ENCODE results near the gene RRAS2.

Gene RRAS2

GRCh38 chr11:14380125-14380936, 21.3 kb upstream of the RRAS2 start:
- DNase-seq (ENCODE audit: low read depth): no peak
- H3K4me3 ChIP-seq (ENCODE audit: low read depth, low read length): peak overlapping the region; percentile 63
- TF ChIP-seq, protein P1, sequence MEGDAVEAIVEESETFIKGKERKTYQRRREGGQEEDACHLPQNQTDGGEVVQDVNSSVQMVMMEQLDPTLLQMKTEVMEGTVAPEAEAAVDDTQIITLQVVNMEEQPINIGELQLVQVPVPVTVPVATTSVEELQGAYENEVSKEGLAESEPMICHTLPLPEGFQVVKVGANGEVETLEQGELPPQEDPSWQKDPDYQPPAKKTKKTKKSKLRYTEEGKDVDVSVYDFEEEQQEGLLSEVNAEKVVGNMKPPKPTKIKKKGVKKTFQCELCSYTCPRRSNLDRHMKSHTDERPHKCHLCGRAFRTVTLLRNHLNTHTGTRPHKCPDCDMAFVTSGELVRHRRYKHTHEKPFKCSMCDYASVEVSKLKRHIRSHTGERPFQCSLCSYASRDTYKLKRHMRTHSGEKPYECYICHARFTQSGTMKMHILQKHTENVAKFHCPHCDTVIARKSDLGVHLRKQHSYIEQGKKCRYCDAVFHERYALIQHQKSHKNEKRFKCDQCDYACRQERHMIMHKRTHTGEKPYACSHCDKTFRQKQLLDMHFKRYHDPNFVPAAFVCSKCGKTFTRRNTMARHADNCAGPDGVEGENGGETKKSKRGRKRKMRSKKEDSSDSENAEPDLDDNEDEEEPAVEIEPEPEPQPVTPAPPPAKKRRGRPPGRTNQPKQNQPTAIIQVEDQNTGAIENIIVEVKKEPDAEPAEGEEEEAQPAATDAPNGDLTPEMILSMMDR (conservative IDR thresholded peaks at IDR 0.05; ENCODE audit: low read depth, low read length): no peak

- no peak overlapping the region for H3K4me3 ChIP-seq (ENCODE audit: low read depth, low read length)
- TF ChIP-seq, protein P1 (conservative IDR thresholded peaks at IDR 0.05; ENCODE audit: low read depth, low read length): no peak
- DNase-seq (ENCODE audit: low read depth): no peak
Observed at GRCh38 chr11:14378171-14378570, 19.2 kb upstream of the RRAS2 start.

- DNase-seq (ENCODE audit: low read depth): peak; percentile 55
- TF ChIP-seq, protein P1 (conservative IDR thresholded peaks at IDR 0.05; ENCODE audit: low read depth, low read length): no peak
Observed at GRCh38 chr11:14376920-14377319, 17.9 kb upstream of the RRAS2 start.

DNA sequence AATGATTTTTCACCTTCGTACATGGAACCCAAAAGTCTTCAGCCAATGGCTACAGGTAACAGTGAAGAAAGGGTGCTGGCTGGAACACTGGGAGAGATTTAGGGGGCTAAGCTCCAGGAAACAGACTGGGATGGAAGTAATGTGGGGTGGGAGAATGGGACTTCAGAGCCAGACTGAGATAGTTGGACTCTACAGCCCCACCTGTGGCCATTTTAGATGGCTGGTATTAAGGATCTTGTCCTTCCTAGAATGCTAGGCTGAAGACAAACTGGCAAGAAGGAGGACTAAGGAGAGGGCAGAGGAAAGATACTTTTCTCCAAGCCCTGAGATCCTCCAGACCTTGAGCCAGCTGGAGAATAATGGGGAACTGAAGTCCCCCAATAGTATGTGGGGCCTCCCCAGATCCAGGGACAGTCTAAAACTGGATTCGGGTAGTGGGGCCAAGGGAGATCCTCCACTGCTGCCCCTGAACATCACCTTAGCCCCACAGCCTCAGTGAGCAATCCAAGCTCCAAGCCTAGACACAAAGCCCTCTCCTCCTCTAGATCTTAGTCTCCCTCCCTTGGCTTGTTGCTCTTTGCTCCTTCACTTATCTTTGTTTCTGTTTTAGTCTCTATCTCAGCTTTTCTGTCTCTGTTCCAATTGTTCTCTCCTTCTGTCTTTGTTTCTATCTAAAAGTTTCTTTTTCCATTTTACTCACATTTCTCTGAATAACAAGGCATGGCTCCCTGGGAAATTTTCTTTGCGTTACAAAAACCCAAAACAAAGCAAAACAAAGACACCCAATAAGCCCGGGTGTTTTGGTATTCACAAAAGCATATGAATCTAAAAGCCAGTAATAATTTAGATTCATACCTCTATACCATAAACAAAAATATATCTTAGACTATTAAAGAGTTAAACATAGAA, 16.2 kb upstream of the RRAS2 start:
- H3K4me3 ChIP-seq (ENCODE audit: low read depth, low read length): no peak overlapping the region
- no peak for DNase-seq (ENCODE audit: low read depth)
- TF ChIP-seq, protein P1 (conservative IDR thresholded peaks at IDR 0.05; ENCODE audit: low read depth, low read length): peak; percentile 43

More at GRCh38 chr11:14376920-14377319, 17.9 kb upstream of the RRAS2 start:
- H3K4me3 ChIP-seq (ENCODE audit: low read depth, low read length): no peak overlapping the region

GRCh38 chr11:14373941-14374646, 15.1 kb upstream of the RRAS2 start:
- TF ChIP-seq, protein P1 (conservative IDR thresholded peaks at IDR 0.05; ENCODE audit: low read depth, low read length): no peak
- no peak overlapping the region for H3K4me3 ChIP-seq (ENCODE audit: low read depth, low read length)
- DNase-seq (ENCODE audit: low read depth): peak; percentile 69

DNA sequence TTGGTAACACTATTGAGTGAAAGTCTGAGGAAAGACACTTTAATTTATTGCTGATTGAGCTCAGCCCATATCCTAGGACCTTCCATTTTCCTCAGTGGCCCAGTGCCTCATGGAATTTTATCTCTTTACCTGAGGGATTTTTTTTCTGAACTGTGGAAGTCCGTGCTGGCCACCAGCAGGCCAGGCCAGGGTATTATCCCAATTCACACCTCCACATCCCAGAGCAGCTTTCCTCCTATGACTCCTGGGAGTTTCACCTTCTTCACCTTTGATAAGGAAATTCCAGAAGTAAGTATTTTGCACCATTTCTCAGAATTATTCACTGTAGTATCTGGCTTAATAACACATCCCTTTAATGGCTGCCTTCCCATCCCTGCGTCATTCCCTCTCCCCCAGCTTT, 13.0 kb upstream of the RRAS2 start:
- TF ChIP-seq, protein P1 (conservative IDR thresholded peaks at IDR 0.05; ENCODE audit: low read depth, low read length): no peak
- DNase-seq (ENCODE audit: low read depth): no peak

More for the DNA sequence above, 13.0 kb upstream of the RRAS2 start:
- H3K4me3 ChIP-seq (ENCODE audit: low read depth, low read length): no peak overlapping the region
